BJ (cell line): ENCODE results near the gene DLAT. TPM values are rescaled to one million over a fixed set of nuclear protein-coding genes. Genes with fewer than 3 reads are reported as not detected.

ENCODE experiments used
- CTCF ChIA-PET: fragments of 350-600 bp; formaldehyde crosslinking; extraction: SDS; loops from one replicate; lab custom pipeline; 2021; ENCODE audit warnings: antibody characterized with exemption, inconsistent platforms; lab: Yijun Ruan, JAX
- POLR2A ChIA-PET: fragments of 300-600 bp; sonication (Branson Sonifier 250); formaldehyde crosslinking; extraction: SDS; loops from one replicate; lab custom pipeline; 2021; ENCODE audit warnings: antibody characterized with exemption; lab: Charles Lee
- DNase-seq: peaks from one replicate; pipeline ENCODE4 v3.0.0-alpha.2; 2011; ENCODE audit warnings: low read depth
- H3K27me3 ChIP-seq: 2 replicates; pipeline ENCODE4 v1.6.0; 2011; ENCODE audit warnings: low read length; ENCODE audit not compliant: control insufficient read depth, insufficient read depth
- H3K36me3 ChIP-seq: 2 replicates; pipeline ENCODE4 v1.5.1; 2011; ENCODE audit warnings: low read length; ENCODE audit not compliant: control insufficient read depth, insufficient read depth
- H3K4me3 ChIP-seq: 2 replicates; pipeline ENCODE4 v1.5.1; 2011; ENCODE audit warnings: low read depth, mild to moderate bottlenecking, control low read depth, low read length
- CTCF ChIP-seq: IDR thresholded peaks from 2 replicates; pipeline ENCODE4 v1.5.1; 2011; ENCODE audit warnings: low read depth, mild to moderate bottlenecking, control low read depth, inconsistent platforms, low read length, moderate library complexity; ENCODE audit not compliant: insufficient read depth
- polyA minus RNA-seq: library from RNA; depleted of rRNA, polyadenylated mRNA; stranded (reverse); fragments of >200 nt; gene quantifications from 2 replicates; pipeline ENCODE4 v1.2.3, GENCODE V29; 2011; rRNA and poly(A)+ RNA removed
- polyA plus RNA-seq: library from polyadenylated mRNA; depleted of rRNA; stranded (reverse); fragments of >200 nt; gene quantifications from 2 replicates; pipeline ENCODE4 v1.2.3, GENCODE V29; 2011; rRNA removed

Gene DLAT
- 19.8 and 24.3 TPM in 2 replicates for polyA plus RNA-seq
- 13.3 and 15.7 TPM in 2 replicates for polyA minus RNA-seq

DNA sequence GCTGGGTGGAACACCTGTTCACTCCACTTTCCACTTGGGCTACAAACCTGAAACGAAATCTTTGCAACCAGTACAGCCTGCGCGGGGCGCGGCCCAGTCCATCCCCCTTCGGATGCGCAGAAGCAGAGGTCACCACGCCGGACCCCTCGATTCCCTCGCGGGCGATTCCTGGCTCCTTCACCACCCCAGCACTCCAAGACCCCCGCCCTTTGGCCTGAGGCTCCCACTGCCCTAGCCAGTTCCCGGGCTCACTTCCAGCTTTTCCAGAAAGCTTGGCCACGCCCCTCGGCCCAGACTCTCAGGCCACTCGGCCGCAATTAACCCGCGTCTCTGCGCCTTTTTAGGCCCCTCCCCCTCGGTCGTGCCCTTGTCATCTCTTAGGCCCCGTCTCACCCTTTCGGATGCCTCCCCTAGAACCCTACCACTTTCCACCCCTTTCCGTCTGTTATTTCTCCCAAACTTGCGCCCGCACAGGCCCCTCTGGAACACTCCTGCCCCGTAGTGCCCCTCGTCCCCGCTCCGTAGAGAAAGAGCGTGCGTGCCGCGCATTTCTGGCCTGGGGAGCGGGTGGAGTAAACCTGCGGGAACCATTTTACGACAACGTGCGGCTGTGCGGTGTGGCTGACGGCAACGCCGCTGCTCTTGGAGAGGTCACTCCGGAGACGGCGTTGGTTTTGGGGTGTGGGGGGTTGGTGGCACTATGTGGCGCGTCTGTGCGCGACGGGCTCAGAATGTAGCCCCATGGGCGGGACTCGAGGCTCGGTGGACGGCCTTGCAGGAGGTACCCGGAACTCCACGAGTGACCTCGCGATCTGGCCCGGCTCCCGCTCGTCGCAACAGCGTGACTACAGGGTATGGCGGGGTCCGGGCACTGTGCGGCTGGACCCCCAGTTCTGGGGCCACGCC, at the start of gene DLAT:
DLAT (plus strand) TSS at position 636 of the 906 bp plus-strand sequence; CDS start at position 701, 65 bp downstream.
- POLR2A ChIA-PET, result no interaction called here
- CTCF ChIA-PET, result no interaction called here
- no peak for TF ChIP-seq CTCF

GRCh38 chr11:111976119-111976766, 49.0 kb upstream of the DLAT start:
- Histone ChIP-seq H3K27me3 (no peaks in the 10 kb centered on the region), H3K36me3 (peaks cover 2% of the 10 kb centered on the region), H3K4me3 (no peak overlapping the region)
- TF ChIP-seq CTCF, result no peak
- POLR2A ChIA-PET, result no interaction called here
- DNase-seq, result no peak
- CTCF ChIA-PET, result interaction anchor here (1.0 to 1.9 kb wide), 4 partner anchors 14 to 36 kb away, joined by 3 to 5 read pairs (median 3); no protein-coding TSS in a partner anchor

More for the DNA sequence above, at the start of gene DLAT:
- Histone ChIP-seq H3K4me3 (peak within 1 kb of the TSS; percentile 80), H3K27me3 (no peaks in the 10 kb centered on the region), H3K36me3 (no peaks in the 10 kb centered on the region)
- no peak for DNase-seq

GRCh38 chr11:111976767-111977145, 48.5 kb upstream of the DLAT start:
- POLR2A ChIA-PET, result no interaction called here
- no peak for TF ChIP-seq CTCF
- Histone ChIP-seq H3K36me3 (peaks cover 2% of the 10 kb centered on the region), H3K4me3 (peak overlapping the region; percentile 53), H3K27me3 (no peaks in the 10 kb centered on the region)
- no peak for DNase-seq
- CTCF ChIA-PET, result interaction anchor here (1.0 to 6.7 kb wide), 5 partner anchors 19 to 106 kb away, joined by 3 to 39 read pairs (median 5); no protein-coding TSS in a partner anchor

DNA sequence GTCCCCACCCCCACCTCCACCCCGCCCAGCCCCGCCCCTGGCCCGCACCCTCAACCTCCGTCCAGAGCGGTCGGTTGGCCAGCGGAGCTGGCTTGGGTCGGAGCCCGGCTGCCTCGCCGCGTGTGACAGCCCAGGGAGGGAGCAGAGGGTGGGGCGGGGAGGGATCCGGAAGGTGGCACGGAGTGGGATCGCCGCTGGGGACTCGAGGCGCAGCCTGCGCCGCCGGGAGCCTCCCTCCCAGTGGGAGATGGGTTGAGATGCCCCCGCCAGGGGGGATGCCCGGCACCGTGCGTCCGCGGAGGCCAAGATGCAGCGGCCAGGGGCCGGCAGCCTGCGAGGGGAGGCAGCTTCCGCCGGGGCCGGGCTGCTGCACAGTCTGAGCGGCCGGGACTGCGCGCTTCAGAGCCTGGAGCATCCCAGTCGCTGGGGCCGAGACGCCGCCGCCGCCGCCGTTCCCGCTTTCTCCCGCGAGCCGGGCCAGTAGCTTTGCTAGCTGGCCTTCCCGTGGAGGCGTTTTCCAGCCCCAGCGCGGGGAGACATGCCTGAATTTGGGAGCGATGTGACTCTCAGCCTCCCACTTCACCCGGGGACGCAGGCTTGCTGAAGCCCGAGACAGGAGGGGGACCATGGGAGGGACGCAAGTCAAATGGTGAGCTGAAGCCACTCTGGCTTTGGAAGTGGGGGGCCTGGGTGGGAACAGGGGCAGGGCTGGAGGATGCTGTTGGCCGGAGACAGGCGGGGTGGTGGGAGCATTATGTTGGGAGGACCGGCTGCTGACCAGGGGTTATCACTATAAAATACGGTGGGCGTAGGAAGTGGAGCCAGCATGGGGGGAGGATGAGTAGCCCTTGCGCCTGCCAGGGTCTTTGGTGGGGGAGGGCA, 47.8 kb upstream of the DLAT start:
- Histone ChIP-seq H3K27me3 (no peaks in the 10 kb centered on the region), H3K4me3 (peak overlapping the region; percentile 53), H3K36me3 (peaks cover 4% of the 10 kb centered on the region)
- TF ChIP-seq CTCF, result no peak
- ChIA-PET CTCF (interaction anchor here (1.5 to 6.7 kb wide), 5 partner anchors 37 to 107 kb away, joined by 4 to 65 read pairs (median 14); partner anchors contain the start of gene DIXDC1), POLR2A (interaction anchor here (1.2 kb wide), 1 partner anchor 51 kb away, joined by 3 read pairs; no protein-coding TSS in a partner anchor)
- DNase-seq, result no peak
